Choroid plexus epithelial cell (primary cell): ENCODE measurements around the gene CPA1.

Experiments
- DNase-seq: peaks from one replicate; pipeline ENCODE4 v3.0.0-alpha.2; 2010; ENCODE audit warnings: low read depth
- H3K4me3 ChIP-seq: 2 replicates; pipeline ENCODE4 v1.5.1; 2011; ENCODE audit warnings: low read depth, mild to moderate bottlenecking, control low read depth, low read length, moderate library complexity
- TF ChIP-seq, protein P1 (sequence below): conservative IDR thresholded peaks from 2 replicates; pipeline ENCODE4 v1.5.1; 2011; ENCODE audit warnings: low read depth, mild to moderate bottlenecking, control low read depth, inconsistent platforms, low read length, moderate library complexity

Gene CPA1

DNA sequence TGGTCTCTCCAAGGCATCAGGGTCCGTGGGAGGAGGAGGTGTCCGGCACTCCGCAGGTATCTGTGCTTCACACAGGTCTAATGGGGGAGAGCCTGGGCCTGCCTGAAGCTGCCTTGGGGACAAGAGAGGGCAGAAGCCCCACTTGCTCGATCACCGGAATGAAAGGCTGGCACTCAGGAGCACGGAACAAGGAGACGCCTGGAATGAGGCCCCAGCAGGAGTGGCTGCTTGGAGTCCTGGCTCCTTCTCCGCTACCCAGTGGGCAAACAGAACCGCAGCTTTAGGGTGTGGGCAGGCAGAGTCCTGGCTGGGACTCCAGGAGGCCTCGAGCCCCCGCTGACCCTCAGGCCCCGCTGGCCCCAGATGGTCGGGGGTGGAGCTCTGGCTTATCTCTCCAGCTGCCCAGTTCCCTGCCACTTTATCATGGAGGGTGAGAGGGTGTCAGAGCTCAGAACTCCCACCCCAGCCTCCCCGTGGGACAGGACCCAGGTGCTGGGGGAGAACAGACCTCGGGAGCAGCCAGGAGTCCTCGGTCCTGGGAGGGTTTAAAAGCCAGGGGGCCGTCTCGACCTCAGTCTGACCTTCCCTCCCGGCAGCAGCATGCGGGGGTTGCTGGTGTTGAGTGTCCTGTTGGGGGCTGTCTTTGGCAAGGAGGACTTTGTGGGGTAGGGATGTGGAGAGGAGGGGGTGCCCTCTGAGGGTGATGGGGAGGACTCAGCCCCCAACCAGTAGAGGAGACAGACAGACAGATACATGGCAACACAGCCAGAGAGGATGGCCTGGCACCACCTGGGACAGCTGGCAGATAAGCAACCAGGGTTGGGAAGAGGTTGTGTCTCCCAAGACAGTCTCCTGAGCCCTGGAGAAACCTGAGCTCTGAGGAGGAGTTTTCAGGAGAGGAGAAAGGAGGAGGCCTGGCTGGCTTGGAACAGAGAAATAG lies at the start of gene CPA1:
Gene CPA1, plus strand, starts transcription at position 574 of the 940 bp plus-strand sequence. Its CDS starts 27 bp downstream, at position 601.
- DNase-seq, result no peak

GRCh38 chr7:130332259-130333053 lies 47.8 kb upstream of the CPA1 start:
- TF ChIP-seq, protein P1, sequence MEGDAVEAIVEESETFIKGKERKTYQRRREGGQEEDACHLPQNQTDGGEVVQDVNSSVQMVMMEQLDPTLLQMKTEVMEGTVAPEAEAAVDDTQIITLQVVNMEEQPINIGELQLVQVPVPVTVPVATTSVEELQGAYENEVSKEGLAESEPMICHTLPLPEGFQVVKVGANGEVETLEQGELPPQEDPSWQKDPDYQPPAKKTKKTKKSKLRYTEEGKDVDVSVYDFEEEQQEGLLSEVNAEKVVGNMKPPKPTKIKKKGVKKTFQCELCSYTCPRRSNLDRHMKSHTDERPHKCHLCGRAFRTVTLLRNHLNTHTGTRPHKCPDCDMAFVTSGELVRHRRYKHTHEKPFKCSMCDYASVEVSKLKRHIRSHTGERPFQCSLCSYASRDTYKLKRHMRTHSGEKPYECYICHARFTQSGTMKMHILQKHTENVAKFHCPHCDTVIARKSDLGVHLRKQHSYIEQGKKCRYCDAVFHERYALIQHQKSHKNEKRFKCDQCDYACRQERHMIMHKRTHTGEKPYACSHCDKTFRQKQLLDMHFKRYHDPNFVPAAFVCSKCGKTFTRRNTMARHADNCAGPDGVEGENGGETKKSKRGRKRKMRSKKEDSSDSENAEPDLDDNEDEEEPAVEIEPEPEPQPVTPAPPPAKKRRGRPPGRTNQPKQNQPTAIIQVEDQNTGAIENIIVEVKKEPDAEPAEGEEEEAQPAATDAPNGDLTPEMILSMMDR, result no peak
- no peak overlapping the region for H3K4me3 ChIP-seq
- DNase-seq, result peak; percentile 54

More for the DNA sequence above, at the start of gene CPA1:
- TF ChIP-seq, protein P1, result no peak
- no peak within 1 kb of the TSS for H3K4me3 ChIP-seq

DNA sequence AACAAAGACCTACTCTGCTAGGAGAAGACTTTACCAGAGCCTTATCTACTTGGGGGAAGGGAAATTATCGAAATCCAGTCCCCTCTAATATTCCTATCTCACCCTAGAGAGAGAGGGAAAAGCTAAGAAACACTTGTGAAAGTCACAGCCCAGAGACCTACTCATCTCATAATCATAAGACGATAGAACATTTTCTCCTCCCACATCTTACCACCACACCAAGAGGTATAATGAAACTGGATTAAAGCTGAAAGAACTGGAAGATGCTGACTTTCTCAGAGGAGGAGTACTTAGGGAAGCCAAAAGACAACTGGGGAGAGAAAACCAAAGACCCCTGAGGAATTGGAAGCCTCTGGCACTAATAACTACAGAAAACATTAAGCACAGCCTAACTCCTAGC lies 46.5 kb upstream of the CPA1 start:
- no peak overlapping the region for H3K4me3 ChIP-seq
- TF ChIP-seq, protein P1, result no peak
- DNase-seq, result no peak

DNA sequence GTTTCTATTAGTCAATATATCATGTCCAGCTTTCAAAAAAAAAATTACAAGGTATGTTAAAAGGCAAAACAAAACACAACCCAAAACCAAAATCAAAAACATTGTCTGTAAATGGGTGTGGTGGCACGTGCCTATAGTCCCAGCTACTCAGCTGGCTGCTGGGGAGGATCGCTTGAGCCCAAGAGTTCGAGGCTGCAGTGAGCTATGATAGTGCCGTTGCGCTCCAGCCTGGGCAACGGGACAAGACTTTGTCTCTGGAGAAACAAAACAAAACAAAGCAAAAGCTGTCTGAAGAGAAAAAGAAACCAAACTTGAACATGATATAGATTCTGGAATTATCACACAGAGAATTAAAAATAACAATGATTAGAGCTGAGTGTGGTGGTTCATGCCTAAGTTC lies 46.0 kb upstream of the CPA1 start:
- DNase-seq, result peak; percentile 56
- TF ChIP-seq, protein P1, result no peak
- H3K4me3 ChIP-seq, result no peak overlapping the region

GRCh38 chr7:130337410-130337971 lies 42.8 kb upstream of the CPA1 start:
- H3K4me3 ChIP-seq, result no peak overlapping the region
- TF ChIP-seq, protein P1, result no peak
- no peak for DNase-seq

- DNase-seq, result no peak
- TF ChIP-seq, protein P1, result no peak
- H3K4me3 ChIP-seq, result no peak overlapping the region
Measured at GRCh38 chr7:130338233-130338632, 42.1 kb upstream of the CPA1 start.
